Stomach (tissue), 9 donors: Measurements from ENCODE around the gene PUS10. TPM values are rescaled to one million over a fixed set of nuclear protein-coding genes. Genes with fewer than 3 reads are reported as not detected.

Experiments
- DNase-seq, 2 donors: peaks; one replicate each; pipeline versions ENCODE4 v3.0.0 to v3.0.0-alpha.2; 2013 to 2019
- H3K27ac ChIP-seq, 5 donors: fragments of 200-600 bp in 4 of 5; sonication (generic) in 4 of 5; one replicate each; pipeline ENCODE4 v1.5.1; 2013 to 2019; ENCODE audit warnings: mild to moderate bottlenecking in 1 of 5, moderate library complexity in 1 of 5
- H3K27me3 ChIP-seq, 3 donors: fragments of 200-600 bp; sonication (generic); one replicate each; pipeline ENCODE4 v1.5.1; 2017 to 2019; ENCODE audit warnings: mixed run types in 1 of 3
- H3K36me3 ChIP-seq, 4 donors: fragments of 200-600 bp; sonication (generic); 1 replicate in 3 of 4; 2 replicates in 1 of 4; pipeline ENCODE4 v1.5.1; 2016 to 2019
- H3K4me1 ChIP-seq, 4 donors: fragments of 200-600 bp; sonication (generic); one replicate each; pipeline ENCODE4 v1.5.1; 2016 to 2019
- H3K4me3 ChIP-seq, 4 donors: fragments of 200-600 bp; sonication (generic) in 3 of 4; one replicate each; pipeline ENCODE4 v1.5.1; 2016 to 2019; ENCODE audit warnings: mild to moderate bottlenecking in 1 of 4
- H3K9me3 ChIP-seq, 4 donors: fragments of 200-600 bp; sonication (generic); one replicate each; pipeline ENCODE4 v1.5.1; 2016 to 2019
- EP300 ChIP-seq: sonication (generic); formaldehyde crosslinking; IDR thresholded peaks from one replicate; pipeline ENCODE4 v1.6.1; 2017; ENCODE audit warnings: antibody characterized with exemption
- POLR2A ChIP-seq, 4 donors: fragments of 450-650 bp; IDR thresholded peaks; one replicate each; pipeline ENCODE4 v1.6.1; 2016; ENCODE audit warnings: antibody characterized with exemption in 4 of 4, control low read depth in 2 of 4, mild to moderate bottlenecking in 1 of 4, moderate library complexity in 1 of 4
- POLR2AphosphoS5 ChIP-seq, 3 donors: sonication (generic); formaldehyde crosslinking; IDR thresholded peaks; one replicate each; pipeline ENCODE4 v1.6.1; 2016; ENCODE audit warnings: antibody characterized with exemption in 3 of 3
- WGBS, 5 donors: extraction: QIAGEN DNeasy Blood & Tissue Kit in 3 of 5; methylation state at CpG; one replicate each; pipeline versions ENCODE4 v1.1.5 to v1.1.7; 2013 to 2018; 5-methylcytosine and 5-hydroxymethylcytosine counted together
- intact Hi-C: fragments of 100-400 bp; cut with DNase I; formaldehyde crosslinking; loops from one replicate; pipeline ENCODE4 v1.15.1; 2023; ENCODE audit warnings: low total_unique reads
- polyA plus RNA-seq, 3 donors: library from polyadenylated mRNA; stranded (reverse); fragments of 200-250 nt; gene quantifications; one replicate each; pipeline ENCODE4 v1.2.3, GENCODE V29; 2013
- total RNA-seq, 5 donors: library from RNA; depleted of rRNA; stranded (reverse); fragments of >200 nt; gene quantifications; one replicate each; pipeline versions ENCODE4 v1.1.0 to v1.2.3, GENCODE V29; 2014 to 2016
- TF ChIP-seq, protein P1 (sequence below), 7 experiments: fragments of 450-650 bp in 4 of 7; fragments of 200-600 bp in 3 of 7; sonication (generic) in 3 of 7; IDR thresholded peaks; one replicate each; pipeline ENCODE4 v1.5.1; 2016 to 2019; ENCODE audit warnings: antibody characterized with exemption in 7 of 7, control low read depth in 2 of 7, mild to moderate bottlenecking in 1 of 7
- donor health status: healthy with polysubstance abuse.
- donor health status: Bipolar disorder and iron deficiency.
- donor health status: healthy.

The PUS10 gene
- total and polyA plus RNA-seq, 8 donors: 1.8 to 8.0 (median 3.4) TPM

DNA sequence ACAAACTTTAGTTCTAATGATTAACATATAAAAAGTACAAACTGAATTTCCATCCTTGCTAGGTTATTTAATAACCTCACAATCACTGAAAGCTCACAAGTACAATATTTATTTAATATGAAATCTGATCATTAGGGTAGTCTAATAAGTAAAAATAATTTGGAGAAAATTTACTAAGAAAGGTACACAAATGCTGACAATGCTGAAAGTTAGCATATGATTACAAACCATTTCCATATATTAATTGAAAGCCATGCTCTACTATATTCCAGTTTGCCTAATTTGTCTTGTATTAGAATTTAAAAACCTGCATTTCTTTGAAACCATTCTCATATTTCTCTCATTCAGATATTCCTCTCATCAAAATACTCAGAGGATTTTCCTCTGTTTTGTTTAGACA, 8.7 kb downstream of the PUS10 start:
- Histone ChIP-seq H3K27me3 (no peaks in the 10 kb centered on the region), H3K4me3 (no peak overlapping the region), H3K27ac (no peak overlapping the region), H3K36me3 (peaks cover 0 to 9% (median 0%) of the 10 kb centered on the region in 4 donors), H3K4me1 (peaks cover 0 to 5% (median 2%) of the 10 kb centered on the region in 4 donors), H3K9me3 (no peaks in the 10 kb centered on the region)
- intact Hi-C loops: no loop called here
- TF ChIP-seq POLR2A (IDR thresholded peaks at IDR 0.05) (no peak), POLR2AphosphoS5 (IDR thresholded peaks at IDR 0.05) (no peak), EP300 (no peak)
- TF ChIP-seq, protein P1, sequence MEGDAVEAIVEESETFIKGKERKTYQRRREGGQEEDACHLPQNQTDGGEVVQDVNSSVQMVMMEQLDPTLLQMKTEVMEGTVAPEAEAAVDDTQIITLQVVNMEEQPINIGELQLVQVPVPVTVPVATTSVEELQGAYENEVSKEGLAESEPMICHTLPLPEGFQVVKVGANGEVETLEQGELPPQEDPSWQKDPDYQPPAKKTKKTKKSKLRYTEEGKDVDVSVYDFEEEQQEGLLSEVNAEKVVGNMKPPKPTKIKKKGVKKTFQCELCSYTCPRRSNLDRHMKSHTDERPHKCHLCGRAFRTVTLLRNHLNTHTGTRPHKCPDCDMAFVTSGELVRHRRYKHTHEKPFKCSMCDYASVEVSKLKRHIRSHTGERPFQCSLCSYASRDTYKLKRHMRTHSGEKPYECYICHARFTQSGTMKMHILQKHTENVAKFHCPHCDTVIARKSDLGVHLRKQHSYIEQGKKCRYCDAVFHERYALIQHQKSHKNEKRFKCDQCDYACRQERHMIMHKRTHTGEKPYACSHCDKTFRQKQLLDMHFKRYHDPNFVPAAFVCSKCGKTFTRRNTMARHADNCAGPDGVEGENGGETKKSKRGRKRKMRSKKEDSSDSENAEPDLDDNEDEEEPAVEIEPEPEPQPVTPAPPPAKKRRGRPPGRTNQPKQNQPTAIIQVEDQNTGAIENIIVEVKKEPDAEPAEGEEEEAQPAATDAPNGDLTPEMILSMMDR (IDR thresholded peaks at IDR 0.05): no peak
- DNase-seq: no peak

DNA sequence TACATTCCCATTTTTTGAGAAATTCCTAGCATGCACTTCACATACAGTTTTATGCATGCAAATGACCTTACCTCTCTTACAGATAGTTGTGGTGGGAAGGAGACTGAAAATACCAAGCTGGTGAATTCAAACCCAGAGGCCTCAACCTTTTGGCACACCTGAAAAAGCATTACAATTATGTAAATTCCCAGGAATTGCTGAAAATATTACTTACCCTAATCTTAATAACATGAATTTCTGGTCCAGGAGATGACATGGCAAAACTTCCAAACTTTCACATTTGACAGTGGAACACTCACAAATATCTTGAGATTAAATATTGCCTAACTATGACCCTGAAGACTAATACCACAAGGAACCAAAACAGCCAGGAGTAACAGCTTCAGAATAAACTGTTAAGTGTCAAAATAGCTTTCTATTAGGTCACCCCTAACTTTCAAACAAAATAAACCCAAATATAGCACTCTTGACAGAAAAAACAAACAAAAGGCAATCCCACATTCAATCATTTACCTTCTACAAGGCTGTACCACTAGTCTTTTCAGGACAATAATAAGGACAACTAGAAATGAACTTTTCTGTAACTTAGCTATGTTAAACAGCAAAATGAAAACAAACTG, 11.5 kb downstream of the PUS10 start:
- TF ChIP-seq POLR2A (IDR thresholded peaks at IDR 0.05) (no peak), POLR2AphosphoS5 (IDR thresholded peaks at IDR 0.05) (no peak), EP300 (no peak)
- TF ChIP-seq, protein P1 (IDR thresholded peaks at IDR 0.05): no peak
- Histone ChIP-seq H3K9me3 (no peaks in the 10 kb centered on the region), H3K4me1 (peaks cover 0 to under 1% (median 0%) of the 10 kb centered on the region in 4 donors), H3K4me3 (no peak overlapping the region), H3K36me3 (peaks cover 0 to 9% (median 0%) of the 10 kb centered on the region in 4 donors), H3K27me3 (no peaks in the 10 kb centered on the region), H3K27ac (no peak overlapping the region)
- no peak for DNase-seq
- intact Hi-C loops: no loop called here

GRCh38 chr2:61005736-61006135, 12.3 kb downstream of the PUS10 start:
- no peak for TF ChIP-seq EP300
- TF ChIP-seq, protein P1 (IDR thresholded peaks at IDR 0.05): no peak
- no peak for TF ChIP-seq POLR2AphosphoS5 (IDR thresholded peaks at IDR 0.05)
- no peak for TF ChIP-seq POLR2A (IDR thresholded peaks at IDR 0.05)
- peaks cover 0 to 9% (median 0%) of the 10 kb centered on the region in 4 donors for H3K36me3 ChIP-seq
- no peak overlapping the region for H3K27ac ChIP-seq
- no peak overlapping the region for H3K4me3 ChIP-seq
- H3K4me1 ChIP-seq: no peaks in the 10 kb centered on the region
- intact Hi-C loops: no loop called here
- DNase-seq: no peak
- H3K9me3 ChIP-seq: no peaks in the 10 kb centered on the region
- H3K27me3 ChIP-seq: no peaks in the 10 kb centered on the region
- 86 to 96% (median 91%) methylated on average over 3 of the region's 3 CpGs for WGBS, 5 donors

- TF ChIP-seq EP300 (no peak), POLR2A (IDR thresholded peaks at IDR 0.05) (no peak), POLR2AphosphoS5 (IDR thresholded peaks at IDR 0.05) (no peak)
- TF ChIP-seq, protein P1 (IDR thresholded peaks at IDR 0.05): peak in 5 of 7 experiments; percentile 19 to 74 (median 54)
- intact Hi-C loops: loop anchor here (5.0 to 10.0 kb wide), 2 partner anchors 204 to 292 kb away; no protein-coding TSS in a partner anchor
- no peak overlapping the region for H3K27ac ChIP-seq
- peak in 1 of 2 donors; percentile 78 for DNase-seq
- 81 to 90% (median 84%) methylated on average over 4 of the region's 4 CpGs for WGBS, 5 donors
- no peaks in the 10 kb centered on the region for H3K9me3 ChIP-seq
- no peaks in the 10 kb centered on the region for H3K27me3 ChIP-seq
- H3K36me3 ChIP-seq: no peaks in the 10 kb centered on the region
- H3K4me3 ChIP-seq: no peak overlapping the region
- no peaks in the 10 kb centered on the region for H3K4me1 ChIP-seq
Observed at GRCh38 chr2:60998628-60999545, 19.2 kb downstream of the PUS10 start.
